DOHH2 (cell line): Measurements from ENCODE around the gene MEGF11.
"Not testable (repeated sequence)": the region's sequence is repeated elsewhere in the genome, so short reads cannot be mapped to it uniquely, and the experiment has no call there.

Source experiments
- H3F3A ChIP-seq: fragments of 200-600 bp; sonication (generic), shearing (Covaris generic); 2 replicates; pipeline ENCODE4 v1.6.0; 2016; ENCODE audit warnings: antibody characterized with exemption, mild to moderate bottlenecking; ENCODE audit not compliant: control insufficient read depth, insufficient read depth
- H3K27ac ChIP-seq: fragments of 200-600 bp; sonication (generic); 2 replicates; pipeline ENCODE4 v1.5.1; 2014; ENCODE audit warnings: low read depth, mild to moderate bottlenecking, low read length, moderate library complexity
- H3K27me3 ChIP-seq: fragments of 200-600 bp; sonication (generic); 2 replicates; pipeline ENCODE4 v1.6.1; 2014; ENCODE audit warnings: mild to moderate bottlenecking, low read length, mixed read lengths; ENCODE audit not compliant: control insufficient read depth
- H3K36me3 ChIP-seq: fragments of 200-600 bp; sonication (generic); 2 replicates; pipeline ENCODE4 v1.6.1; 2014; ENCODE audit warnings: mild to moderate bottlenecking, low read length, moderate library complexity, mixed read lengths; ENCODE audit not compliant: control insufficient read depth
- H3K4me1 ChIP-seq: fragments of 200-600 bp; sonication (generic); 2 replicates; pipeline ENCODE4 v1.6.1; 2014; ENCODE audit warnings: mild to moderate bottlenecking, low read length, mixed read lengths; ENCODE audit not compliant: control insufficient read depth
- H3K4me2 ChIP-seq: fragments of 200-600 bp; sonication (generic); 2 replicates; pipeline ENCODE4 v1.6.0; 2014; ENCODE audit warnings: mild to moderate bottlenecking, low read length, moderate library complexity
- H3K4me3 ChIP-seq: fragments of 200-600 bp; sonication (generic); 2 replicates; pipeline ENCODE4 v1.5.1; 2014; ENCODE audit warnings: mild to moderate bottlenecking, low read length, mixed read lengths
- H3K79me2 ChIP-seq: fragments of 200-600 bp; sonication (generic); 2 replicates; pipeline ENCODE4 v1.6.1; 2014; ENCODE audit warnings: mild to moderate bottlenecking, low read length, mixed read lengths; ENCODE audit not compliant: control insufficient read depth
- H3K9me2 ChIP-seq: fragments of 200-600 bp; sonication (generic); replicated peaks from 2 replicates; pipeline ENCODE4 v1.6.1; 2014; ENCODE audit warnings: mild to moderate bottlenecking, low read length, mixed read lengths; ENCODE audit not compliant: control insufficient read depth
- H3K9me3 ChIP-seq: fragments of 200-600 bp; sonication (generic); 2 replicates; pipeline ENCODE4 v1.6.1; 2014; ENCODE audit warnings: antibody characterized with exemption, low read length, mixed read lengths; ENCODE audit not compliant: control insufficient read depth, insufficient read depth
- H4K20me1 ChIP-seq: fragments of 200-600 bp; sonication (generic); 2 replicates; pipeline ENCODE4 v1.6.0; 2014; ENCODE audit warnings: low read depth, mild to moderate bottlenecking, antibody characterized with exemption, low read length, moderate library complexity; ENCODE audit not compliant: control insufficient read depth, insufficient read depth
- CTCF ChIP-seq: fragments of 200-600 bp; sonication (generic); IDR thresholded peaks from one replicate; pipeline ENCODE4 v1.5.1; 2014; ENCODE audit warnings: antibody characterized with exemption, mild to moderate bottlenecking, low read depth, low read length; ENCODE audit not compliant: poor library complexity, severe bottlenecking
- EZH2phosphoT487 ChIP-seq: fragments of 200-600 bp; sonication (generic); IDR thresholded peaks from 2 replicates; pipeline ENCODE4 v1.6.1; 2017; ENCODE audit warnings: borderline replicate concordance, mild to moderate bottlenecking, antibody characterized with exemption, low read length, moderate library complexity, mixed read lengths

The MEGF11 gene

GRCh38 chr15:66264859-66265513 lies 11.4 kb upstream of the MEGF11 start:
- Histone ChIP-seq H3K9me2 (no peaks in the 10 kb centered on the region), H3K27me3 (no peaks in the 10 kb centered on the region), H3F3A (no peaks in the 10 kb centered on the region), H3K27ac (no peak overlapping the region), H3K4me1 (peaks cover 4% of the 10 kb centered on the region), H3K4me3 (no peak overlapping the region), H3K79me2 (no peaks in the 10 kb centered on the region), H4K20me1 (no peaks in the 10 kb centered on the region), H3K9me3 (peaks cover 5% of the 10 kb centered on the region; the same call in 1 of the 2 replicates), H3K36me3 (no peaks in the 10 kb centered on the region), H3K4me2 (no peak overlapping the region)
- no peak for TF ChIP-seq EZH2phosphoT487

DNA sequence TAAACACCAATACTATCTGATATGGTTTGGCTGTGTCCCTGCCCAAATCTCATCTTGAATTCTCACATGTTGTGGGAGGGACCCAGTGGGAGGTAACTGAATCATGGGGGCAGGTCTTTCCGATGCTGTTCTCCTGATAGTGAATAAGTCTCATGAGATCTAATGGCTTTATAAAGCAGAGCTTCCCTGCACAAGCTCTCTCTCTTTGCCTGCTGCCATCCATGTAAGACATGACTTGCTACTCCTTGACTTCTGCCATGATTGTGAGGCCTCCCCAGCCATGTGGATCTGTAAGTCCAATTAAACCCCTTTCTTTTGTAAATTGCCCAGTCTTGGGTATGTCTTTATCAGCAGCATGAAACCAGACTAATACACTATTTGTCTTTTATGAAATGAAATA lies 9.3 kb upstream of the MEGF11 start:
- H3K4me1 ChIP-seq, H3K27ac ChIP-seq, H3K4me3 ChIP-seq, H3K79me2 ChIP-seq, H4K20me1 ChIP-seq, H3F3A ChIP-seq, H3K27me3 ChIP-seq, H3K9me3 ChIP-seq, H3K9me2 ChIP-seq, H3K36me3 ChIP-seq, H3K4me2 ChIP-seq: not testable (repeated sequence)

- Histone ChIP-seq H4K20me1 (no peaks in the 10 kb centered on the region), H3K27me3 (peaks cover 3% of the 10 kb centered on the region), H3K4me1 (no peaks in the 10 kb centered on the region), H3K9me3 (peaks cover 5% of the 10 kb centered on the region; the same call in 1 of the 2 replicates), H3K9me2 (no peaks in the 10 kb centered on the region), H3F3A (no peaks in the 10 kb centered on the region), H3K79me2 (no peaks in the 10 kb centered on the region), H3K36me3 (no peaks in the 10 kb centered on the region), H3K27ac (no peak overlapping the region), H3K4me3 (no peak overlapping the region), H3K4me2 (no peak overlapping the region)
- no peak for TF ChIP-seq CTCF
- no peak for TF ChIP-seq EZH2phosphoT487
Measured at GRCh38 chr15:66261056-66261455, 7.5 kb upstream of the MEGF11 start.

DNA sequence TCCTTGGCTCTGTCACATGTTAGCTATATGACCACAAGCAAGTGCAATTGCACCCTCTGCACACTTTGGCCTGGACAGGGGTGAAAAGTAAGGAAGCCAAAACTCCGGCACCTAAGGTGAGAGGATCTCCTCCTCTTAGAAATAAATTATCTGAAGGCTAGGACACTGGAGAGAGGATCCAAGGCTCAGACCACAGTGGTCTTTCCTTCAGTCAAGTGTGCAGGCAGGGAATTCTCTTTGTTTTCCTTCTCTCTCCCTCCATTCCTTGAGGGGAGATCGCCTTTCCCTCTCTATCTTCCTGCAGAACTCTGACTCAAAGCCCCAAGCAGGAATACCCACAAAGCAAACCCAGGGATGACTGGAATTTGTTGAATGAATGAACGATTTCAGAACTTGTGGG lies 3.1 kb upstream of the MEGF11 start:
- H4K20me1 ChIP-seq, result no peaks in the 10 kb centered on the region

More for the DNA sequence above, 3.1 kb upstream of the MEGF11 start:
- peaks cover 24% of the 10 kb centered on the region for H3K79me2 ChIP-seq
- no peak overlapping the region for H3K4me3 ChIP-seq
- H3K4me1 ChIP-seq, result peaks cover 13% of the 10 kb centered on the region
- H3K4me2 ChIP-seq, result no peak overlapping the region
- peaks cover 5% of the 10 kb centered on the region for H3K36me3 ChIP-seq
- H3K9me2 ChIP-seq, result no peaks in the 10 kb centered on the region
- peaks cover 24% of the 10 kb centered on the region for H3K27me3 ChIP-seq
- no peak for TF ChIP-seq CTCF
- TF ChIP-seq EZH2phosphoT487, result no peak
- H3K9me3 ChIP-seq, result no peaks in the 10 kb centered on the region
- no peaks in the 10 kb centered on the region for H3F3A ChIP-seq
- H3K27ac ChIP-seq, result no peak overlapping the region
